ENCODE data around the gene SERP2.

- TF ChIP-seq POLR2A (IDR thresholded peaks at IDR 0.05) (peak in 1 of 3 donors; percentile 38), CTCF (IDR thresholded peaks at IDR 0.05 in 8 of 11, conservative IDR thresholded peaks at IDR 0.05 in 3 of 11) (no peak), POLR2AphosphoS5 (IDR thresholded peaks at IDR 0.05) (peak; percentile 54 to 72 (median 61))
Measured at GRCh38 chr13:44435142-44435918, 61.7 kb downstream of the SERP2 start.

Measured in spleen (tissue), 7 donors.